HEK293T (cell line): ENCODE results near the gene FAM118A.

Source experiments
- BHLHE40 ChIP-seq: fragments of 450-650 bp; IDR thresholded peaks from 2 replicates; pipeline ENCODE4 v1.6.1; 2016; ENCODE audit warnings: mild to moderate bottlenecking, moderate library complexity, borderline replicate concordance
- CTBP1 ChIP-seq: fragments of 450-650 bp; IDR thresholded peaks from 2 replicates; pipeline ENCODE4 v1.6.1; 2016; ENCODE audit warnings: borderline replicate concordance
- ELF4 ChIP-seq: fragments of 450-650 bp; IDR thresholded peaks from 2 replicates; pipeline ENCODE4 v1.6.1; 2017; ENCODE audit warnings: antibody characterized with exemption
- FOXA1 ChIP-seq: fragments of 450-650 bp; IDR thresholded peaks from 2 replicates; pipeline ENCODE4 v1.6.1; 2016; ENCODE audit warnings: mild to moderate bottlenecking
- FOXK2 ChIP-seq: fragments of 450-650 bp; IDR thresholded peaks from 2 replicates; pipeline ENCODE4 v1.6.1; 2016; ENCODE audit warnings: mild to moderate bottlenecking
- FOXM1 ChIP-seq: fragments of 450-650 bp; IDR thresholded peaks from 2 replicates; pipeline ENCODE4 v1.6.1; 2017; ENCODE audit warnings: mild to moderate bottlenecking, borderline replicate concordance
- HDGF ChIP-seq: fragments of 450-650 bp; IDR thresholded peaks from 2 replicates; pipeline ENCODE4 v1.6.1; 2017; ENCODE audit warnings: antibody characterized with exemption, borderline replicate concordance
- NFRKB ChIP-seq: fragments of 450-650 bp; IDR thresholded peaks from 2 replicates; pipeline ENCODE4 v1.6.1; 2016; ENCODE audit warnings: mild to moderate bottlenecking, moderate library complexity
- SP1 ChIP-seq: fragments of 450-650 bp; IDR thresholded peaks from 2 replicates; pipeline ENCODE4 v1.6.1; 2017
- SUZ12 ChIP-seq: fragments of 450-650 bp; IDR thresholded peaks from 2 replicates; pipeline ENCODE4 v1.6.1; 2016; ENCODE audit warnings: mild to moderate bottlenecking
- TARDBP ChIP-seq: fragments of 450-650 bp; IDR thresholded peaks from 2 replicates; pipeline ENCODE4 v1.6.1; 2016
- ZNF384 ChIP-seq: fragments of 450-650 bp; IDR thresholded peaks from 2 replicates; pipeline ENCODE4 v1.6.1; 2016
- TF ChIP-seq, protein P1 (sequence below): fragments of 450-650 bp; IDR thresholded peaks from 2 replicates; pipeline ENCODE4 v1.6.1; 2016

GRCh38 chr22:45295492-45295891 lies 14.2 kb upstream of the FAM118A start:
- TF ChIP-seq FOXA1 (no peak), FOXK2 (no peak), HDGF (no peak), FOXM1 (no peak), BHLHE40 (no peak), ELF4 (no peak), TARDBP (no peak), ZNF384 (no peak), NFRKB (no peak), CTBP1 (no peak), SP1 (no peak), SUZ12 (no peak)
- TF ChIP-seq, protein P1, sequence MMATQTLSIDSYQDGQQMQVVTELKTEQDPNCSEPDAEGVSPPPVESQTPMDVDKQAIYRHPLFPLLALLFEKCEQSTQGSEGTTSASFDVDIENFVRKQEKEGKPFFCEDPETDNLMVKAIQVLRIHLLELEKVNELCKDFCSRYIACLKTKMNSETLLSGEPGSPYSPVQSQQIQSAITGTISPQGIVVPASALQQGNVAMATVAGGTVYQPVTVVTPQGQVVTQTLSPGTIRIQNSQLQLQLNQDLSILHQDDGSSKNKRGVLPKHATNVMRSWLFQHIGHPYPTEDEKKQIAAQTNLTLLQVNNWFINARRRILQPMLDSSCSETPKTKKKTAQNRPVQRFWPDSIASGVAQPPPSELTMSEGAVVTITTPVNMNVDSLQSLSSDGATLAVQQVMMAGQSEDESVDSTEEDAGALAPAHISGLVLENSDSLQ = no peak
